Effector memory CD8-positive, alpha-beta T cell (primary cell): Measurements from ENCODE around the gene LRRC17.

ENCODE experiments used
- ATAC-seq: fragments of 150-1000 bp; cut with Tn5 transposase; replicated peaks from 2 replicates; pipeline ENCODE4 v1.10.0; 2021; ENCODE audit warnings: mild to moderate bottlenecking, moderate library complexity
- DNase-seq, 3 experiments: peaks; one replicate each; pipeline ENCODE4 v3.0.0; 2021
- H3K27ac Mint-ChIP-seq, 2 donors: one replicate each; pipeline ENCODE4 v1.8.0; 2022; ENCODE audit warnings: mild to moderate bottlenecking in 2 of 2, mixed read lengths in 2 of 2, moderate library complexity in 2 of 2
- H3K27me3 Mint-ChIP-seq, 2 donors: one replicate each; pipeline ENCODE4 v1.8.0; 2022; ENCODE audit warnings: mixed read lengths in 2 of 2
- H3K36me3 Mint-ChIP-seq: one replicate; pipeline ENCODE4 v1.8.0; 2022; ENCODE audit warnings: mild to moderate bottlenecking, moderate library complexity, mixed read lengths; ENCODE audit not compliant: insufficient read depth
- H3K4me1 Mint-ChIP-seq, 2 donors: one replicate each; pipeline ENCODE4 v1.8.0; 2022; ENCODE audit warnings: low read depth in 2 of 2, mixed read lengths in 2 of 2
- H3K4me3 Mint-ChIP-seq, 2 donors: one replicate each; pipeline ENCODE4 v1.8.0; 2022; ENCODE audit warnings: mild to moderate bottlenecking in 2 of 2, mixed read lengths in 2 of 2, moderate library complexity in 2 of 2
- H3K9me3 Mint-ChIP-seq, 2 donors: one replicate each; pipeline ENCODE4 v1.8.0; 2022; ENCODE audit warnings: mixed read lengths in 2 of 2

Gene LRRC17

DNA sequence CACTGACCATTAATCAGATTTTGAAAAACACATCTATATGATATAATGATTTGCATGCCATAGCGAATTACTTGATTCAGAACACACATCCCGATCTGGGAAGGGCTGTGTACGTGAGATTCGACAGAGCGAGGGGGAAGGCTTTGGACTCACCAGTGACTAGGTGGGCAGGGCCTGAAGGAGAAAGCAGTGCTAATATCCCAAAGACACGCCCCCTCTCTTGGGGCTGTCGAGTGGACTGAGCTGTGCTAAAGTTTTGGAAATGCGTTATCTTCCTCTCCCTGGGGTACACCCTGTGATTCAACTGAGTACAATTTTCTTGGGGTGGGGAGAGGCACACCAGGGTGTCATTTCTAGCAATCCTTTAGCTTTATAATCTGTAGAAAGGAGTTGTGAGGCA, 1.8 kb downstream of the LRRC17 start:
- no peak for ATAC-seq
- Mint-ChIP-seq H3K4me3 (no peak overlapping the region), H3K4me1 (no peaks in the 10 kb centered on the region), H3K36me3 (no peaks in the 10 kb centered on the region), H3K9me3 (peaks cover 0 to 13% of the 10 kb centered on the region in 2 donors), H3K27me3 (peaks cover 5 to 17% of the 10 kb centered on the region in 2 donors), H3K27ac (no peak overlapping the region)
- DNase-seq = no peak

DNA sequence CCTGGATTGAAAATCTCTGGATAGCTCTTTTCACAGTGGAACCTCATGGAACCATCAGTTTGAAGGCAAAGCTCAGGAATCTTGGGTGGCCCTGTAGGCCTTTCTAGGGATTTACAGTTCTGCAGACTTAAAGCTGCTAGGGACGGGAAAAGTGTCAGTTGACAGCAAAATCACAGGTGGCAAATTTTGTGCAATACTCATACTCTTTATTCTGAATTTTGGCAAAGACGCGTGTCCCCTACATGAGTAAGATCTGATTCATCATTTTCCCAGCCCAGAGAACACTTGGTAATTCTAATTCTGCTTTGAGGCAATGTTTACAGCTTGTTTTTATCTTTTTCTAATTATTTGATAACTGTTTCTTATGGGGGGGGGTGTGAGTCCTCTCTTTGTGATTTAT, 3.6 kb downstream of the LRRC17 start:
- DNase-seq (no peak), ATAC-seq (no peak)
- Mint-ChIP-seq H3K4me1 (no peaks in the 10 kb centered on the region), H3K27ac (no peak overlapping the region), H3K9me3 (no peaks in the 10 kb centered on the region), H3K4me3 (no peak overlapping the region), H3K36me3 (no peaks in the 10 kb centered on the region), H3K27me3 (peaks cover 0 to under 1% of the 10 kb centered on the region in 2 donors)

DNA sequence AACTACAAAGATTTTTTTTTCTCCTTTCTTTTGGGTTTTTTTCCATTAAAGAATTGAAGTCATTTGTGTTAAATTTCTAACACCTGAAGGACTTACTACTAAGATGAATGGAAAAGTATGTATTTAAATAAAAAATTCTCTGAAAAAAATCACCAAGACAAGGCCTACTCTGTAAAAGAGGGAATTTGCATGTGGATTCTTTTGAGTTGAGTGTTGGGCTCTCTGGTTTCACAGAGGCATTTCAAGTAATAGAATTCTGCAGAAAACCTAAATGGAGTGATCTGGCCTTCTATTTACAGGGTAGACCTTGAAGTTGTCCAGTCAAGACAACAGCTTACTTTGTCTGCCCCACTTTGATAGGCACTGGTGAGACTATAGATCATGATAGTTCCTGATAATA, 4.1 kb downstream of the LRRC17 start:
- no peaks in the 10 kb centered on the region for H3K4me1 Mint-ChIP-seq
- DNase-seq (no peak), ATAC-seq (no peak)
- no peak overlapping the region for H3K4me3 Mint-ChIP-seq
- H3K27ac Mint-ChIP-seq = no peak overlapping the region
- H3K9me3 Mint-ChIP-seq = no peaks in the 10 kb centered on the region
- no peaks in the 10 kb centered on the region for H3K27me3 Mint-ChIP-seq
- H3K36me3 Mint-ChIP-seq = no peaks in the 10 kb centered on the region

DNA sequence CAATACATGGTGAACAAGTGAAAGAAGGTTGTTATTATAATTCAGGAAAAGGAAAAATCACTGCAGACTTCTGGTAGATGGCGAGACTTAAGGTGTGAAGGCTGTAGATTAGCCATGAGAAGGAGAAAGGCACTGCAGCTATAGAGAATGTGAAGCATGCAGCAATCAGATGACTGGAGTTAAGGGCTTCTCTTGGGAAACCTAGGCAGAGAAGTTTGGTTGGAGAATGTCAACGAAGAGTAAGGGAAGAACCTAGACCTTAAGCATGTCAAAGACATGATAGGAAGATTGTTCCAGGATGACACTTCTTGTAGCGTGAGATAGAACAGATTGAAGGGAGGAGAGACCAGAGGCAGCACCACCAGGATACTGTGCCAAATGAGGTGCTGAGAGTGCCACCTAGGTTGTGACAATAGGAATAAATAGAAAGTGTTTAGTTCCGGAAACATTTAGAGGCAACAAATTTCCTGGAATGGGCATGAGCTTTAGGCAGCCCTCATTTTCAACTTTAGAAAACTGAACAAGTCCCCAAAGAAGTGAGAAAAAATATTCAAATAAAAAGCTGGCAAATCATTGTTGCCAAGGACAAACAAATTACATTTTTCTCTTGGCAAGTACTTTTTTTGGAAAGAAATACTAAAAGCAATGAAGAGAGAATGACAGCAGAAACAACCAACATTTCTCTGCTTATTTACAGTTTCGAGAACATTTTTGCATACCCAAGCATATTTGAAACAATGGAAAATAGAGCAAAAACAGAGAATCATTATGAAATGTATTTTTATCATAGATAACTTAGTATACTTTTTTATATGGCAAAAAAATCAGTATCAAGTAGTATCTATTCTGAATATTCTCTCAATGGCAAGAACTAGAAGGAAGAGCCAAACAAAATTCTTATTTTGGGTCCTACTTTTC, 4.9 kb downstream of the LRRC17 start:
- Mint-ChIP-seq H3K9me3 (no peaks in the 10 kb centered on the region), H3K27me3 (no peaks in the 10 kb centered on the region), H3K4me1 (no peaks in the 10 kb centered on the region), H3K36me3 (no peaks in the 10 kb centered on the region), H3K4me3 (no peak overlapping the region), H3K27ac (no peak overlapping the region)
- DNase-seq (no peak), ATAC-seq (no peak)

DNA sequence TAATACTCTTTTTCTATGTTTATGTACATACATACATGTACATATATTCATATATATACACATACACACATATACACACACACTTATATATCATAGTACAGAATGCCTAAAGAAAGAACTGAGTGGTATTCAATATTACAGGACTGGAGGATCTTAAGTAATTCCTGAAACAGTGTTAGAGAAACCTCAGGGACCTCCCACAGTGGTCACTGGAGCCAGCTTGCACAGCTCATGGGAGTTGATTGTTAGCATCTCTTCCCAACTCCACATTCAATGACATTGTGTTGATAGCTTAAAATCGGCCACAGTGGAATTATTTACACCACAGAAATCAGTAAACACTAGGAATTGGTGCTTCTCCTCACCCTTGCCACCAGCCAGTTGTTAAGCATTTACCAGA, 6.0 kb downstream of the LRRC17 start:
- Mint-ChIP-seq H3K36me3 (no peaks in the 10 kb centered on the region), H3K9me3 (no peaks in the 10 kb centered on the region), H3K27me3 (no peaks in the 10 kb centered on the region), H3K27ac (no peak overlapping the region), H3K4me1 (no peaks in the 10 kb centered on the region), H3K4me3 (no peak overlapping the region)
- DNase-seq (no peak), ATAC-seq (no peak)

DNA sequence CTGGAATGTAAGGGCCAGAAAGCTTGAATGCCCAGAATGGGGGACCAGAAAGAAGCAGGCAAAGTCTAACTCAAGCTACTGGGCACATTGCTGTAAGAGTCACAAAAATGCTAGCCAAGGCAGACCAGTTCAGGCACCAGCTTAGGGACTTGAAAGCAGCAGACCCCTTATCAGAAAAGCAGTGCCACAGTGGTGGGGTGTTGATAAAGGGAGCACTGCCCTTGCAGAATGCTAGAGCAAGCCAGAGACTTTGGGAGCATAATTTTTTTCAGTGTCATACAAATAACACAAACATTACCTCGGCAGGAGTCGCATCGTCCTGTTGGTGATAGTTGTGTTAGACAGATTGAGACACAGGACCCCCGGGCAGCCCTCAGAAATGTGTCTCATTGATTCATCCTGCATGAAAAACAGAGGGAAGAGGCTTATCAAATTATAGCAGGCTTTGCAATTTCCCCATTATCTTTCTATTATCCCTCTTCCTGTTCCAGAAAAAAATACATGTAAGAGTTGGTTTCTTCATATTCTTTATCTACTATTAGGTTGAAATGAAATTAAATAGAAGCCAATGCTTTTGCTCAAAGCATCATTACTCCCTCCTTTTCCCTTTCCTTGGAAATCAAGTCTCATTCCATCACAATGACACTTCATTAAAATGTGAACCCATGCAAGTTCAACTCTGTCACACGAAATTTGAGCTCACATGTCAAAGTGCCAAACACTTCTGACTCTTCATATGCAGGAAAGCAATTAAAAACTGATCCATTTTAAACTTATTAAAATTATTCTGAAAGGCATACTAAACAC, 13.4 kb downstream of the LRRC17 start:
- Mint-ChIP-seq H3K9me3 (no peaks in the 10 kb centered on the region), H3K27ac (no peak overlapping the region), H3K27me3 (no peaks in the 10 kb centered on the region), H3K36me3 (no peaks in the 10 kb centered on the region), H3K4me1 (no peaks in the 10 kb centered on the region), H3K4me3 (no peak overlapping the region)
- ATAC-seq (no peak), DNase-seq (no peak)

DNA sequence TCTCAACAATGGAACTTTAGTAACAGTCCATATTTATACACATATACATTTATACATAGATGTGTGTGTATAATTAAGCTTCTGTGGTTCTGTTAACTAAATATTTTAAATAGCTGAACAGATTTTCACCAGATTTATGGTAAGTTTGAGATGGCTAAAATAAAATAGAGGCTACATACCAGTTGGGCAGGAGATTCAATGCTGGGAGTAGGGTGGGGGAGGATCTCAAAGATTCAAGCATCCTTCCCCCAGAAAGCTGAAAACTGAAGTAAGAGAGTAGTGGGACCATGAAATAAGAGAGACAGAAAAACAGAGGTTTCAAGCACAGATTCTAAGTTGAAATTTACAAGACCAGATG, 14.0 kb downstream of the LRRC17 start:
- Mint-ChIP-seq H3K27ac (no peak overlapping the region), H3K27me3 (no peaks in the 10 kb centered on the region), H3K4me3 (no peak overlapping the region), H3K9me3 (no peaks in the 10 kb centered on the region), H3K36me3 (no peaks in the 10 kb centered on the region), H3K4me1 (no peaks in the 10 kb centered on the region)
- no peak for ATAC-seq
- no peak for DNase-seq

DNA sequence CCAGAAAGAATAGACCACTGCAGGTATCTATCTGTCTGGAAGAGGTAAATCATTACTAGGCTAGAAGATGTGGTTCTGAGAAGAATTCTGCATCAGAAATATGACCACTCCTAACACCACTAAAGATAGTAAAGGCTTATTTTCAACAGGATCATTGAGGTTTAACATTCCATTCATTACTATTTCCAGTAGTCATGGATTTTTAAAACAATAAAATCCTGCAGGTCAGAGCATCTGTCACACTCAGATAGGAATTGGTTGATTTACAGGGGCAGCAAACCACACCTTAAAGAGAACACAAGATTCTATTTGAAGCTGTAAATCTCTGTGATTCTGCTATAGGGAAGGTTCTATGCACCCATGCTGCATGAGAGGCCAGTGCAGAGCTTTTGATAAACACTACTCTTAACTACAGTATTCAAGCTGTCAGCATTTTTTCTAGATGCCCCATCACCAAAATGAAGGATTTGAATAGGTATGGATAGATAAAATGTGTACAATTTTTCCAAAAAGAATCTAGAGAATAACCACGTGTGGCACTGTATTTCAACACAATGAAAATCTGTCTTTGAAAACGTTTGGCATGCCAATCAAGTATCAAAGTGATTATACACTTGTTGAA, 14.6 kb downstream of the LRRC17 start:
- Mint-ChIP-seq H3K4me3 (no peak overlapping the region), H3K4me1 (no peaks in the 10 kb centered on the region), H3K9me3 (no peaks in the 10 kb centered on the region), H3K27me3 (no peaks in the 10 kb centered on the region), H3K27ac (no peak overlapping the region), H3K36me3 (no peaks in the 10 kb centered on the region)
- ATAC-seq (no peak), DNase-seq (no peak)

DNA sequence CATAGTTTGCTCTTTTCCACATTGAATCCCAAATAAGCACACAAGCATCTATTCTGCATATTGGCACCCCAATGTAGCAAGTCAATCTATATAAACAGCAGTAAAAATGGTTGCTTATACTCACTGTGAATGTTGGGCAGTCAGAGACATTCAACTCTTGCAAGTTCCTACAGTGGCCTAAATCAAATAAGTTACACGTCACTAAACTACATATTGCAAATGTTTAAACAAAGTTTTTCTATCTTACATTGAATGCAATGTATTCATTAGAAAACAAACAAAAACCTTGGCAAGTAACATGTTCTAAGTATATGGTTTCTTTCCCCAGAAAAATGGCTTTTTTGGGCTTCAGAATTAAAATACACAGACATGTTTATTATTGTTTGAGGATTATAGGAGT, 19.0 kb downstream of the LRRC17 start:
- no peak overlapping the region for H3K27ac Mint-ChIP-seq
- H3K27me3 Mint-ChIP-seq = no peaks in the 10 kb centered on the region
- no peak overlapping the region for H3K4me3 Mint-ChIP-seq
- DNase-seq (no peak), ATAC-seq (no peak)
- H3K4me1 Mint-ChIP-seq = no peaks in the 10 kb centered on the region
- no peaks in the 10 kb centered on the region for H3K36me3 Mint-ChIP-seq
- no peaks in the 10 kb centered on the region for H3K9me3 Mint-ChIP-seq

DNA sequence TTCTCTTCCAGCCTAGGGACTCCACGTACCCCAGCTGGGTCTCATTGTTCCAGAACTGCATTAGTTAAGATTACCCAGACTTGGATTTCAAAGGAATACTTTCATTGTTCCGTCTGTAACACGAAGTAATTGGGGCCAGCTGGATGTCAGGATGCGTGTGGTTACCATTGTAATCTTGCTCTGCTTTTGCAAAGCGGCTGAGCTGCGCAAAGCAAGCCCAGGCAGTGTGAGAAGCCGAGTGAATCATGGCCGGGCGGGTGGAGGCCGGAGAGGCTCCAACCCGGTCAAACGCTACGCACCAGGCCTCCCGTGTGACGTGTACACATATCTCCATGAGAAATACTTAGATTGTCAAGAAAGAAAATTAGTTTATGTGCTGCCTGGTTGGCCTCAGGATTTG, 21.0 kb downstream of the LRRC17 start:
- no peaks in the 10 kb centered on the region for H3K36me3 Mint-ChIP-seq
- no peaks in the 10 kb centered on the region for H3K9me3 Mint-ChIP-seq
- H3K27me3 Mint-ChIP-seq = no peaks in the 10 kb centered on the region
- H3K4me3 Mint-ChIP-seq = no peak overlapping the region
- no peak overlapping the region for H3K27ac Mint-ChIP-seq
- DNase-seq = no peak
- no peak for ATAC-seq
- H3K4me1 Mint-ChIP-seq = no peaks in the 10 kb centered on the region

DNA sequence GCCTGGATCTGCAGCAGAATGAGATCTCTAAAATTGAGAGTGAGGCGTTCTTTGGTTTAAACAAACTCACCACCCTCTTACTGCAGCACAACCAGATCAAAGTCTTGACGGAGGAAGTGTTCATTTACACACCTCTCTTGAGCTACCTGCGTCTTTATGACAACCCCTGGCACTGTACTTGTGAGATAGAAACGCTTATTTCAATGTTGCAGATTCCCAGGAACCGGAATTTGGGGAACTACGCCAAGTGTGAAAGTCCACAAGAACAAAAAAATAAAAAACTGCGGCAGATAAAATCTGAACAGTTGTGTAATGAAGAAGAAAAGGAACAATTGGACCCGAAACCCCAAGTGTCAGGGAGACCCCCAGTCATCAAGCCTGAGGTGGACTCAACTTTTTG, 21.4 kb downstream of the LRRC17 start:
- no peaks in the 10 kb centered on the region for H3K27me3 Mint-ChIP-seq
- H3K36me3 Mint-ChIP-seq = no peaks in the 10 kb centered on the region
- no peak overlapping the region for H3K4me3 Mint-ChIP-seq
- ATAC-seq (no peak), DNase-seq (no peak)
- no peaks in the 10 kb centered on the region for H3K9me3 Mint-ChIP-seq
- no peak overlapping the region for H3K27ac Mint-ChIP-seq
- no peaks in the 10 kb centered on the region for H3K4me1 Mint-ChIP-seq

DNA sequence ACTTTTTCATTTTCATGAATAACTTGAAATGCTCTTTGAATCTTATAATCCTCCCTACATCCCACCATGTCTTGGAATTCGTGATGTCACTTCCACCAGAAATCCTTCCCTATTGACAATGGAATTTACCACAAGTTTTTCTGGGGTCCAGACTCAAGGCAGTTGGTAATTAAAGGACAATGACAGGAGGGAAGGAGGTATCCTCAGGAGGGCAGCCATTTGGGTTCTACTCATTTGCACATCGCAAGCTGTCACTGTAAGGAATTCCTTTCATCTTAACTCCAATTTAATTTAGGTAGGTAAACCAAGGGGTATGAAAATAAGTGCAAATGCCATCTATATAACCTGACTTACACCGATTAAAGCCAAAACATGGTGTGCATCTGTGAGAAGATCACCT, 21.9 kb downstream of the LRRC17 start:
- Mint-ChIP-seq H3K27me3 (no peaks in the 10 kb centered on the region), H3K4me3 (no peak overlapping the region), H3K4me1 (no peaks in the 10 kb centered on the region), H3K36me3 (no peaks in the 10 kb centered on the region), H3K9me3 (no peaks in the 10 kb centered on the region), H3K27ac (no peak overlapping the region)
- DNase-seq (no peak), ATAC-seq (no peak)

DNA sequence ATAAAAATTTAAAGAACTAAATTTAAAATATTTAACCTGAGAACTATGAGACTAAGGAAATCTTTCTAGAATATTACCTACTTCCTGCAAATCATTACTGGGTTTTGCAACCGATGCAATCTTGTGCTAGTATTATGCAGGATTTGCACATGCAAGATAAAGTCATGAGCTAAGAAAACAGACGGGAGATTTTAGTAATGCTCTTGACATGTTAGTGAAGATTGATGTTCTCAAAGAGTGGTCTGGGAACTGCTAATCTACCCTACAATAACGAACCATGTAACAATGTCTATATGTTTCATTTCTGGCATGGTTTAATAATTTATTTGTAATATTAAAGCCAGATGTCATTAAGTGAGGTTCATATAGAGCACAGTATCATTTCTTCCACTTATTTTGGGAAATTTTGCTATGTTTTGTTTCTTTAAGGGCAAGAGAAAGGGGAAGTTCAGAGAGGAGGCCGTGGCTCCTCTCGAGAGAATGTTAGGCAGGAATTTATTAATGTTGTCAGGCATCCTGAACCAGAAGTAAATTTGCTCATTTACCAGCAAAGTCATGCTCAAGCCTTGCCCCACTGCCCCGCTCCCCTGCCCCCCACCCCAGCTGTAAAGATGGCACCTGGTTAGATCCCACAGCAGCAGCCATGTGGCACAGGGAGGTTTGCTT, 22.8 kb downstream of the LRRC17 start:
- Mint-ChIP-seq H3K27ac (no peak overlapping the region), H3K9me3 (no peaks in the 10 kb centered on the region), H3K27me3 (no peaks in the 10 kb centered on the region), H3K4me1 (no peaks in the 10 kb centered on the region), H3K36me3 (no peaks in the 10 kb centered on the region), H3K4me3 (no peak overlapping the region)
- no peak for ATAC-seq
- DNase-seq = no peak
